Stimulated activated naive CD8-positive, alpha-beta T cell treated with anti-CD3 and anti-CD28 coated beads, Interleukin-15, amount 100 ng/mL, for 72 hours (primary cell): ENCODE data around the gene ITGA8.

ENCODE experiments used
- ATAC-seq: fragments of 150-1000 bp; cut with Tn5 transposase; 2 replicates; pipeline ENCODE4 v1.10.0; 2021; ENCODE audit warnings: mild to moderate bottlenecking, moderate library complexity
- DNase-seq, 2 donors: peaks; one replicate each; pipeline ENCODE4 v3.0.0; 2021 to 2022
- H3K27ac Mint-ChIP-seq, 2 donors: one replicate each; pipeline ENCODE4 v1.8.0; 2022; ENCODE audit warnings: mild to moderate bottlenecking in 2 of 2, mixed read lengths in 2 of 2, moderate library complexity in 2 of 2
- H3K27me3 Mint-ChIP-seq: one replicate; pipeline ENCODE4 v1.8.0; 2022; ENCODE audit warnings: mixed read lengths
- H3K4me1 Mint-ChIP-seq: one replicate; pipeline ENCODE4 v1.8.0; 2022; ENCODE audit warnings: mild to moderate bottlenecking, mixed read lengths
- H3K4me3 Mint-ChIP-seq, 2 donors: one replicate each; pipeline ENCODE4 v1.8.0; 2022; ENCODE audit warnings: mild to moderate bottlenecking in 2 of 2, mixed read lengths in 2 of 2, moderate library complexity in 1 of 2
- H3K9me3 Mint-ChIP-seq, 2 donors: one replicate each; pipeline ENCODE4 v1.8.0; 2022; ENCODE audit warnings: mixed read lengths in 2 of 2

The ITGA8 gene

DNA sequence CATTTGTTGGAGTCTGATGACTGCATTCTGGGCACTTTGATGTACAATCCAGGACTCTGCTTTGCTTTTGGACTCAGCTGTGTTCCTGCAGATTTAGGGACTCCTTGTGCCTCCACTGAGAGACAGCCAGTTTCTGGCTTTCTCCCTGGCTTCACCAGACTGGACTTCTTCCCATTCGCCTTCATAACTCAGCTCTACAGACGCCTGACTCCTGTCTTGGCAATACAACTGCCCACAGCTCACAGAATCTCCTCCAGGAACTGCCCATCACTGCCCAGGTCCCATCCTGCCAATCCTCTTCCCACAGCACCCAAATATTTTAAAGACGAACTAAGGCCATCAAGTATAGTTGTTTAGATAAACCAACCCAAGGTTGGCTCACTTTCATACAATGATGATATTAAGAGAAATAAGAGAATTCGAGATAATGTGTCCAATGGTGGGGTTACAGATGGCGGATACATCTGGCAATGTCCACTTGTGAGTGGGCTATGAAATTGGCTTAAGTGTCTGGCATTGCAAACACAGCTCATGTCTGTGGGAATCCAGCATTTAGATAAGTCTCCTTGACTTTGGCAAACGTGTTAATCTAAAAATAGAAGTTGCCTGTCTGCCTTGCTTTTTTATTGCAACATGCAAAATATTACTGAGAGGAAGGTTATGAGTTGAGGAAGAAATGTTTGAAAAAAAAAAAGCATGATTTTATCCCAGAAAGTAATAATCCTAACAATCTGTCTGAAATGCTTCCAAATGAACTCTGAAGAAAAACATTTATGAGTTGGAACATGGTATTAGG lies 95.1 kb downstream of the ITGA8 start:
- no peak for DNase-seq
- ATAC-seq: no peak
- Mint-ChIP-seq H3K4me3 (no peak overlapping the region), H3K27me3 (peaks cover 8% of the 10 kb centered on the region), H3K4me1 (no peaks in the 10 kb centered on the region), H3K27ac (no peak overlapping the region), H3K9me3 (no peaks in the 10 kb centered on the region)

DNA sequence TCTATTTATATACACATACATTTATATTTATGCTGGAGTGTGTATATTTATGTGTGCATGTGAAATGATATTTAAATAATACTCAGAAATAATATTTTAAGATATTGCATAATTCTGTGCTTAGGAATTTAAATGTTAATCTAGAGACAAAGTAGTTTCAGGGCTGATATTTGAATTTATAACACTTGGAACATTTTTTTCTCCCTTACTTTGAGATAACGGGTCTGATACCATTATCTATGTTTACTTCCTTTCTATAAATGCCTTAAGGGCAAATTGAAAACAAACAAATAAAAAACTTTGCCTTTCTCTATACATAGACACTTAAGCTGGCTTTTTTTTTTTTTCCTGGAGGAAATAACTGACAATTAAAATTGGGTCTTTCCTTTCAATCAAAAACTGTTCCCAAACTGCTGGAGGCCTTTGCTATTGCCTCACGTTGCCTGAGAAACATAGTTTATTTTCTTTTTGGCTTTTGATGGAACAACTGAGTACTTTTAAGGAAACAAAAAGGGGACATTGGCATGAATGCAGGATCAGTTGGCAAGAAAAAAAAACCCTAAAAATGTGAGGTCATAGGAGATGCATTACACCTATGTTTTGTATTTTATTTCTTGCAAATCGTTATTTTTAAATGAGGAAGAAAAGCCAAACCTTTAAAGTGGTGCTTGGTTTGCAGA lies 98.7 kb downstream of the ITGA8 start:
- DNase-seq (no peak), ATAC-seq (no peak)
- no peak overlapping the region for H3K27ac Mint-ChIP-seq
- no peak overlapping the region for H3K4me3 Mint-ChIP-seq
- H3K27me3 Mint-ChIP-seq: peaks cover 16% of the 10 kb centered on the region
- no peaks in the 10 kb centered on the region for H3K4me1 Mint-ChIP-seq
- H3K9me3 Mint-ChIP-seq: no peaks in the 10 kb centered on the region

DNA sequence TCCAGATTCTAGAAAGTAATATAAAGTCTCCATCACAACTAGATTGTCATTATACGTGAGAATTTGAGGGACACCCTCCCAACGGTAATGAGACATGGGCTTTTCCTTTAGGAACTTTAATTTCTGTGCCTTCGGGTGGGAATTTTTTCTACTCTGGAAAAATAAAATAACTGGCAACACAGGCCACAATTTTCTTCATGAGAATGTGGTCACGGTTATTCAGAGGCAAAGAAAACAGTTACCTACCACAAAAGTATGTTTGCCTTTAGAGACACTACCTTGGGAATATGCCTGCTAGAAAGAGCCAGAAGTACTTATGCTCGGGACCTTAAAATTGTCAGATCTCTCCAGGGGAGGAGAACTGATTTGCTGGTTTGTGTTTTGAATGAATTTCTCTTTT lies 99.4 kb downstream of the ITGA8 start:
- Mint-ChIP-seq H3K4me1 (no peaks in the 10 kb centered on the region), H3K27me3 (peaks cover 16% of the 10 kb centered on the region), H3K9me3 (no peaks in the 10 kb centered on the region), H3K27ac (no peak overlapping the region), H3K4me3 (no peak overlapping the region)
- DNase-seq (no peak), ATAC-seq (no peak)

DNA sequence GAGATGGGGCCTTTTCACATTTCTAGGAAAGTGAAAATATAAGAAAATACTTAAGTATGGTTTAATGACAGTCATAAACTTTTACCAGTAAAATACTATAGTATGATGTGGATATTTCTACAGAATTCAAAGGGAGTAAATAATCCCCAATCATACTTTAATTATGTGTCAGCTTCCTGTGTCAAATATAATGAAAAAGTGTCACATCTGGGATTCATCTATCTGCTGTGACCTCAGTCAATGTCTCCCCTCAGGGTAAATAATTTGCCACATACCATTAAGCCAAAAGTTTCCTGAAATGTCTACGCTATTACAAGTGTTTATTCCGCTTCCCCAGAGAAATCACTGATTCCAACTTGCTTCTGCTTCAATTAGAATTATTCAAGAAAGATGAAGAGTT lies 110.5 kb downstream of the ITGA8 start:
- no peak overlapping the region for H3K4me3 Mint-ChIP-seq
- no peaks in the 10 kb centered on the region for H3K4me1 Mint-ChIP-seq
- ATAC-seq (no peak), DNase-seq (no peak)
- H3K27ac Mint-ChIP-seq: no peak overlapping the region
- peaks cover 14% of the 10 kb centered on the region for H3K27me3 Mint-ChIP-seq
- no peaks in the 10 kb centered on the region for H3K9me3 Mint-ChIP-seq

DNA sequence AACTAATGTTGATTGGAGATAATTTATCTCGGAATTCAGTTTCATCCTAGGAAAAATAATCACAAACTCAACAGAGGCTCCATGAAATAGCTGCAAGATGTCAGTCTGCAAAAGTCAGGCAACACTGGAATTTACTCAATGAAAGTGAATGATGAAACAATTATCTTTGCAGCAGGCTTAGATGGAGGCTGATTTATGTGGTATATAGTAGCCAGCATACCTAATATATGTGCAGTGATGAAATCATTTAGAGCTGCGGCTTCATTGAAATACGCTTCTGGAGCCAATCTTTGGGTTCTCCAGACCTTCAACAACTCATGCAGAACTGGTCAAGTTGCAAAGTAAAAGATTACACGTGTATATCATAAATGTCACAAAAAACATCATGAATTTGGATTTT lies 113.3 kb downstream of the ITGA8 start:
- DNase-seq (no peak), ATAC-seq (no peak)
- no peaks in the 10 kb centered on the region for H3K4me1 Mint-ChIP-seq
- H3K9me3 Mint-ChIP-seq: no peaks in the 10 kb centered on the region
- H3K27ac Mint-ChIP-seq: no peak overlapping the region
- H3K4me3 Mint-ChIP-seq: no peak overlapping the region
- H3K27me3 Mint-ChIP-seq: peaks cover 26% of the 10 kb centered on the region

DNA sequence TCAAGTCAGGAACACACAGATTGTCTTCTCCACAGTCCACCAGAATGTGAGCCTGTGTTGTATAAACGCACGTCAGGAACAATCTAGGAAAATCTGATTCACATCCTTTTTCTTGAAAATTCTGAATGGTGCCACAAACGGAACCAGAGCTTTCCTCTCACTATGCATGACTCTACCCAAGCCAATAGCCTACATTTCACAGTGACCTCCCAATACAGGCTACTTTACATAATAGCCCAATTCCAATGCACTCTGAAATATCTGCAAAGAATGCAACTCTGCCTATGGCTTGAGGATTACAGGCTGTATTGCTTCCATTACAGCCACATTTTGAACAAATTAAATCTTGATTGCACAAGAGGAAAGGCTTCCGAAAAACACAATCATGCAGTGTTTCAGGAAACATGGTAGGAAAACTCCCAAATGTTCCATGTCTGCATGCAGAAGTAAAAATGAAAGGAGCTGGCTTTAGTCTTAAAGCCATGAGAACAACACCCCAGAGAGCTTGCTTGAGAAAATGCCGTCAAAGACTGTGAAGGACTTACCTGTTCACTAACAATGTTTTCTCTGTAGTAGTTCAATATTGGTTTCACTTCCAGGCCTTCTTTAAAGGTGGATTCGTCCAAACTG lies 113.9 kb downstream of the ITGA8 start:
- no peak for ATAC-seq
- H3K4me3 Mint-ChIP-seq: no peak overlapping the region
- no peaks in the 10 kb centered on the region for H3K9me3 Mint-ChIP-seq
- H3K4me1 Mint-ChIP-seq: no peaks in the 10 kb centered on the region
- H3K27me3 Mint-ChIP-seq: peaks cover 31% of the 10 kb centered on the region
- no peak for DNase-seq
- no peak overlapping the region for H3K27ac Mint-ChIP-seq

DNA sequence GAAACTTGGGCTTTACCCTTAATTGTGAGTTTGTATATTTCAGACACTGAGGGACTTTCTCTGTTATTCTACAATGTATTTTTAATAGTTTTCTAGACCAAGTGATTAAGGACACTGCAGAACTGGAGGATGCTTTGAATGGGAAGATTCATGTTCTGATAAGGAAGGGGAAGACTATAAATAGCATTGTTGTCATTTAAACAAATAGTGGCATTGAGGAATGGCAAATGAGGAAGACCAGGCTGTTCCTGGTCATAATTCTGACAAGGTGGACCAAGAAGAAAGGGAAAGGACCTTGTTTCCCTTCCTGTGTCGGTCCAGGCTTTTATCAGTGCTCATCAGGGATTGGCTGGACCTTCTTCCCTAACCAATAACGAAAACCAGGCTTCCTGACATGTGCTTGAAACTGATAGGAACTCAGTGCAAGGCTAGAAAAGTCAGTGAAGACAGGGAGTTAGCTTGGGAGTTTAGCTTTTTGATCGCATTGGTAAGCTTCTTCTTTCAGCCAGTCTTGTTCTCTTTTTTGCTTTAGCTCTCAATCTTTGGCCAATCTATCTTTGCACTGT lies 116.2 kb downstream of the ITGA8 start:
- DNase-seq (no peak), ATAC-seq (no peak)
- no peak overlapping the region for H3K27ac Mint-ChIP-seq
- peaks cover 0 to 6% of the 10 kb centered on the region in 2 donors for H3K9me3 Mint-ChIP-seq
- H3K27me3 Mint-ChIP-seq: peaks cover 37% of the 10 kb centered on the region
- no peak overlapping the region for H3K4me3 Mint-ChIP-seq
- no peaks in the 10 kb centered on the region for H3K4me1 Mint-ChIP-seq

DNA sequence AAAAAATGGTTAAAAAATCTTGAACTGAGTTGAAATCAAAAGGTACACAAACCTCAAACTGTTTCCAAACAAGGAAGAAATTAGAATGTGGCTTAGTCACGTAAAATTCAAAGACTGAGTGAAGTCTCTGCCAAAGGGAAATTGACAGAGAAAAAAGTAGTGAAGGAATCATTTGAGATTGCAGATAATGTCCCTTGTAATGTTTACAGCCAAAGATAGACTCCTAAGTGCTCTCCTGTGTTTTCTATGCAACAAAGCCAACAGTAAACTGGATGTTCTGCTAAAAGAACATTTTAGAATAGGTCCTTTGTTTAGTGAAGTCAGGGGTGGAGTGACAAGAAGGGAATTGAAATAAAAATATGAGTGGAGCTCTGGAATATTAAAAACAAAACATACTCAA lies 117.9 kb downstream of the ITGA8 start:
- ATAC-seq: no peak
- DNase-seq: no peak
- peaks cover 33% of the 10 kb centered on the region for H3K27me3 Mint-ChIP-seq
- peaks cover 0 to 6% of the 10 kb centered on the region in 2 donors for H3K9me3 Mint-ChIP-seq
- no peaks in the 10 kb centered on the region for H3K4me1 Mint-ChIP-seq
- no peak overlapping the region for H3K4me3 Mint-ChIP-seq
- H3K27ac Mint-ChIP-seq: no peak overlapping the region

DNA sequence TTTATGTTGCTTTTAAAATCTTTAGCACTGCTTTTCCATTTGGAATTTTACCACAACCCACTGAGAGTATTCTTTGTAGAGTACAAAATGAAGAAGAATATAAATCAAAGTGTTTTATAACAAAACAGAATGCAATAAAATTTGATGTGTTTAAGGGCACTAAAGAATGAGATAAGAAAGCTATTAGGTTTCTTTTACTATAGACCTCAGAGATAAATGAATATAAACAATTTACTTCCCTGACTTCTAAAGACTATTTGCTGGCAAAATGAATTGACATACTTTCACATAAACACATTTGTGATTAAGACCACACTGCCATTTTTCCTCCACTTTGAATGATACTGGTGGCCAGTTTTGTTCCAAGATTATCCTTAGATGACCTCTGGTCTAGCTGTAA lies 124.5 kb downstream of the ITGA8 start:
- H3K27me3 Mint-ChIP-seq: peaks cover 11% of the 10 kb centered on the region
- H3K9me3 Mint-ChIP-seq: peaks cover 2 to 11% of the 10 kb centered on the region in 2 donors
- H3K27ac Mint-ChIP-seq: no peak overlapping the region
- H3K4me1 Mint-ChIP-seq: no peaks in the 10 kb centered on the region
- no peak overlapping the region for H3K4me3 Mint-ChIP-seq
- ATAC-seq: no peak
- DNase-seq: no peak

DNA sequence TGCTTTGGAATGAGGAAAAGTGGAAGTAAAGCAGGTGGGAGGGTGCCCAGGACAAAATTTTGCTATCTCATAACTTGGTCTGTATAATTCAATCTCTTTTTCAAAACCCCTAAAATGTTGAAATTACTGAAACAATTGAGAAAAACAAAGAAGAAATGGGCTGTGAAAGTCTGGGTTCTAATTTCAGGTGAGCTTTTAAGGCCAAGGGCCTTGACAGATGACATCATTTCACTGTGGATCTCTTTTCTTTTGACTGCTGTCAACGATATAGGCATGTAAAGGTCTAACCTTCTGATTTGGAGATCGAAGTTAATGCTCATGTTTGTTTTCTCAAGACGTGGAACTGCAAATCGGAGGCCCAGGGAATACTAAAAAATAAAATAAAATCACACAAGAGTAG lies 127.8 kb downstream of the ITGA8 start:
- no peak for ATAC-seq
- no peaks in the 10 kb centered on the region for H3K4me1 Mint-ChIP-seq
- H3K27ac Mint-ChIP-seq: no peak overlapping the region
- H3K9me3 Mint-ChIP-seq: peaks cover 0 to 11% of the 10 kb centered on the region in 2 donors
- H3K4me3 Mint-ChIP-seq: no peak overlapping the region
- no peak for DNase-seq
- H3K27me3 Mint-ChIP-seq: peaks cover 8% of the 10 kb centered on the region

DNA sequence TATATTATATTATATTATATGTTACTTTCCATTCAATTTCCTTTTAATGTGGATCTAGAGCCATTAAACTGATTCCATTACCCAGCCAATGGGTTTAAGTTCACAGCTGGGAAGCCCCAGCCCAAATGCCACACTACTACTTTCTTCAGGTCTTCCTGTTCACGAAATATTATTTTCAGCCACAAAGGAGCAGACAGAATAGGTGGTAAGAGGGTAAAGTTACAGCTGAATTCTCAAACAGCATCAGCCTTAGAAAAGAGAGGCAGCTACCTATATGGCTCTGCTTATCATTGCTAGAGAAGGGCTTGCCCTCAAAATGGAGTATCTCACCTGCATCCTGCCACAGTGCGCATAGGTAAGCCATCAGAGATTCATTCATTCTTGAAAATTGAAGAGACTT lies 128.3 kb downstream of the ITGA8 start:
- Mint-ChIP-seq H3K9me3 (peaks cover 0 to 11% of the 10 kb centered on the region in 2 donors), H3K27ac (no peak overlapping the region), H3K27me3 (peaks cover 8% of the 10 kb centered on the region), H3K4me1 (no peaks in the 10 kb centered on the region), H3K4me3 (no peak overlapping the region)
- ATAC-seq (no peak), DNase-seq (no peak)

DNA sequence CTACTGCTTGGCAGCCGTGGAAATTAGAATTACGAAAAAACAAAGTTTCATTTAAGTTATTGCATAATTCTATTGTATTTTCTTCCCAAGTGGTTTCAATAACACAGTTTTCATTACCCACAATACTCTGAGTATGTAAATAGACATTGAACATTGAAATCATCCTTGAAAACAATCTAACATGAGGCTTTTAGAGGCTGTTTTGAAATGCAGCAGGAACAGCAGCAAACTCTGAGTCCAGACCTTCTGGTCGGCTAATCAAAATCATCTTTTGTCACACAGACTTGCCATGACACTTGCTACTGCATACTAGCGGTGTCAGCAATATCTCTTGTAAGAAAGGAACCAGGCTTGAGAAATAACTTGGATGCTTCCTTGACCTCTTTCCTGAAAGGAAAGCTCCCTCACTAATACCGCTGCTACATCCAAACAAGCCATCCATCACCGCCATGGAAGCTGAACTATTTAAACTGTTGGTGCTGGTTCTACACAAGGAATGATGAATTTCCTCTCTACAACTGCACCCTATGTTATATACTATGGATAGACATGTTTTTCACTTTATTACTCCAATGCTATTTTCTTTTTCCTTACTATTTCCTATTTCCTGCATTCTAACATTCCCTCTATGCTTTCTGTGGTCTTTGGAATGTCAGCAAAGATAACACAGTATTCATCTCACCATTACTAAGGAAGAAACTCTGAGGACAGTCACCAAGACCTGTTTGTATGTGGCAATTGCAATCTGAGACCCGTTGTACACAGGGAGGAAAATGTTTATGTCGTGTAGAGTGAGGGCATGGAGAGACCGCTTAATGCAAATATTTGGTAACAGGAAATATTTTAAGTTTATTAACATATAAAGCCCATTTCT lies 130.8 kb downstream of the ITGA8 start:
- no peaks in the 10 kb centered on the region for H3K27me3 Mint-ChIP-seq
- H3K4me3 Mint-ChIP-seq: no peak overlapping the region
- DNase-seq: no peak
- no peaks in the 10 kb centered on the region for H3K4me1 Mint-ChIP-seq
- H3K9me3 Mint-ChIP-seq: peaks cover 0 to 11% of the 10 kb centered on the region in 2 donors
- ATAC-seq: no peak
- H3K27ac Mint-ChIP-seq: no peak overlapping the region

DNA sequence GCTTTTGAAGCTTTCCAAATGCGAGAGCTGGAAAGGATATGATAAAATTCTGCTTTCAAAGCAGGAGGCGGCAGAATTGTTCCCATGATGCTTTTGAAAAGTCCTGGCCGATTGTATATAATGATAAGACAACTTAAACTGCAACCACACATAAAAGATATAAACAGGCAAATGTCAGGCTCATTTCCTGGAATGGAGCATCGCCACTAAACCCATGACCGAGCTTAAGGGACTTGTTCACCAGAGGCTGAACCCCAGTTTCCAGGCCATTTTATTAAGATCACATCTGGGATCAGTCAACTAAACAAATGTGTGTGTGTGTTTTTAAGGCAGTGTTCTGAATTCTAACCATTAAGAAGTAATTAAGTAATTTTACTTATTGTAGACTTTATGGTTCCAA lies 131.6 kb downstream of the ITGA8 start:
- Mint-ChIP-seq H3K4me3 (no peak overlapping the region), H3K9me3 (peaks cover 0 to 11% of the 10 kb centered on the region in 2 donors), H3K4me1 (no peaks in the 10 kb centered on the region), H3K27me3 (no peaks in the 10 kb centered on the region), H3K27ac (no peak overlapping the region)
- ATAC-seq: no peak
- DNase-seq: no peak

DNA sequence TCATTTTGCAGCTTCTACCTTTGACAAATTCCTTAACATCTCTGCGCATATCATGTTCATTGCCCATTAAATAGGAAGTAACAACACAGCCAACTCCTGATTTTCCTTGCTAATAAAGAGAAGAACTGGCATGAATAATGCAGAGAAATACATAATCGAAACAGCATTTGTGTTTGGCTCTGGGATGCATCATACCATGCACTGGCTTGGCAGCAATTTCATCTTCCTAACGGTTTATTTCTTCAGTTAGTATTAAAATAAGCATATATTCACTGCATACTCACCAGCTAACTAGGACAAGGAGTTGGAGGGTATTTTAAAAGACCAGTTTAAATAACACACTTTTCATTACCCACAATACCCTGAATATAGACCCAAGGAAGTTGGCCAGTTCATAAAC lies 132.5 kb downstream of the ITGA8 start:
- H3K27me3 Mint-ChIP-seq: no peaks in the 10 kb centered on the region
- no peak overlapping the region for H3K4me3 Mint-ChIP-seq
- peak overlapping the region in 1 of 2 donors; percentile 19 for H3K27ac Mint-ChIP-seq
- no peaks in the 10 kb centered on the region for H3K4me1 Mint-ChIP-seq
- no peak for DNase-seq
- peaks cover 0 to 10% of the 10 kb centered on the region in 2 donors for H3K9me3 Mint-ChIP-seq
- no peak for ATAC-seq

DNA sequence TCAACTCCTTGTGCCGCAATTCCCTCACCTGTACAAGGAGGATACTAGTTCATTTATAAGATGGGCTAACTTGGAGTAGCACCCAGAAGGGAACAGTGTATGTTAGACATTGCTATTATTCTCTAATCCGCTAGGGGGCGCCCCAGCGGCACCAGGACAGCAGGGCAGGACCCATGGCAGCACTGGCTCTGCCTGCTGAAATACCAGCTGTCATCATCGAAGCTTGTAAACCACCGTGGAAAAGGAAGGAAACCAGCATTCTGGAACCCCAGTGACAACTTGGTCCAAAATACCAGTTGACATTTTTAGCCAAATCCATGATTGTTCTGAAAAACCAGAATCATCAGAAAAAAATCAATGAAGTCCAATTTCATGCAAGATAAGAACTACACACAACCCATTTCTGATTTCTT lies 134.4 kb downstream of the ITGA8 start:
- peak; percentile 77 for ATAC-seq
- peak; percentile 34 to 49 for DNase-seq

More for the DNA sequence above, 134.4 kb downstream of the ITGA8 start:
- H3K27me3 Mint-ChIP-seq: peaks cover 6% of the 10 kb centered on the region
- H3K9me3 Mint-ChIP-seq: peaks cover 0 to 12% of the 10 kb centered on the region in 2 donors
- H3K4me3 Mint-ChIP-seq: no peak overlapping the region
- no peaks in the 10 kb centered on the region for H3K4me1 Mint-ChIP-seq
- no peak overlapping the region for H3K27ac Mint-ChIP-seq
